Activated T-helper 2 cell treated with anti-CD3 and anti-CD28 coated beads, Interferon-gamma antibody, Interleukin-2, Interleukin-4, amounts not matched to agents 10 μg/mL and 5 μg/mL and 100 μg/mL, durations not matched to agents 14 hours and 24 hours and 36 hours (primary cell): ENCODE results near the gene GFY. TPM values are rescaled to one million over a fixed set of nuclear protein-coding genes. Genes with fewer than 3 reads are reported as not detected.

Source experiments
- DNase-seq: peaks from one replicate; pipeline ENCODE4 v3.0.0; 2021; ENCODE audit warnings: low spot score
- H3K27ac Mint-ChIP-seq: one replicate; pipeline ENCODE4 v1.8.0; 2021; ENCODE audit warnings: mixed read lengths
- H3K27me3 Mint-ChIP-seq: one replicate; pipeline ENCODE4 v1.8.0; 2021; ENCODE audit warnings: low read depth, mixed read lengths
- H3K36me3 Mint-ChIP-seq: one replicate; pipeline ENCODE4 v1.8.0; 2021; ENCODE audit warnings: low read depth, mixed read lengths
- H3K4me1 Mint-ChIP-seq: one replicate; pipeline ENCODE4 v1.8.0; 2021; ENCODE audit warnings: low read depth, mixed read lengths
- H3K4me3 Mint-ChIP-seq: one replicate; pipeline ENCODE4 v1.8.0; 2021; ENCODE audit warnings: low read depth, mild to moderate bottlenecking, moderate library complexity, mixed read lengths
- H3K9me3 Mint-ChIP-seq: one replicate; pipeline ENCODE4 v1.8.0; 2021; ENCODE audit warnings: mixed read lengths
- intact Hi-C: fragments of 100-400 bp; cut with micrococcal nuclease; formaldehyde crosslinking; loops from one replicate; pipeline ENCODE4 v1.15.1; 2023
- total RNA-seq: library from RNA; stranded (reverse); gene quantifications from 2 replicates; pipeline ENCODE4 v1.2.3, GENCODE V29; 2022

GFY gene
- total RNA-seq, 1 donor from 2014 or later: not detected

DNA sequence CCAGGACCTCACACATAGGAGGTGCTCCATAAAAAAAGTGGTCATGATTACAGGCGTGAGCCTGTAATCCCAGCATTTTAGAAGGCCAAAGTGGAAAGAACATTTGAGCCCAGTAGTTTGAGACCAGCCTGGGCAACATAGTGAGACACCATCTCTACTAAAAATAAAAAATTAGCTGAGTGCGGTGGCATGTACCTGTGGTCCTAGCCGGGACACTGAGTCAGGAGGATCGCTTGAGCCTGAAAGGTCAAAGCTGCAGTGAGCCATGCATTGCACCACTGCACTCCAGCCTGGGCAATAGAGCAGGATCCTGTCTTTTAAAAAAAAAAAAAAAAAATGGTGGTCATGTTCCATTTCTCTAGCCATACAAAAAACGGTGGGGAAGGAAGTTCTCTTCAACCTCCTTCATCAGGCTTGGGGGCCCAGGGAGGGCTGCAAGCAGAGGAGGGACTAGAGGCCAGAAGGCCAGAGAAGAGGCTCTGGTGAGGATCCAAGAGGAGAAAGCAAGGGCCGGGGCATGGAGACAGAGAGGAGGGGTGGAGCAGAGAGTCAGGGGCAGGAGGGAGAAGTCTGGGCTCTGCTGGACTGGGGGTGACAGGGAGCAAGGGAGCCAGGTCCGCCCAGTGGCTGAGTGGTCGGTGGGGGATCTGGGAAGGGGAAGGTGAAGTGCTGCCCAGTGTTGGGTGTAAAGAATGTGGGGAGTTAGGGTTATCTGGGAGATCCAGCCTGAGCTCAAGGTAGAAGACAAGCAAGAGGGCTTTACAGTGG lies 28.3 kb upstream of the GFY start:
- Mint-ChIP-seq H3K4me3 (no peak overlapping the region), H3K27me3 (peaks cover 10% of the 10 kb centered on the region), H3K36me3 (no peaks in the 10 kb centered on the region), H3K4me1 (peaks cover 18% of the 10 kb centered on the region), H3K27ac (no peak overlapping the region), H3K9me3 (no peaks in the 10 kb centered on the region)
- DNase-seq: no peak
- intact Hi-C loops: loop anchor here (1.0 kb wide), 1 partner anchor 22 kb away; no protein-coding TSS in a partner anchor

DNA sequence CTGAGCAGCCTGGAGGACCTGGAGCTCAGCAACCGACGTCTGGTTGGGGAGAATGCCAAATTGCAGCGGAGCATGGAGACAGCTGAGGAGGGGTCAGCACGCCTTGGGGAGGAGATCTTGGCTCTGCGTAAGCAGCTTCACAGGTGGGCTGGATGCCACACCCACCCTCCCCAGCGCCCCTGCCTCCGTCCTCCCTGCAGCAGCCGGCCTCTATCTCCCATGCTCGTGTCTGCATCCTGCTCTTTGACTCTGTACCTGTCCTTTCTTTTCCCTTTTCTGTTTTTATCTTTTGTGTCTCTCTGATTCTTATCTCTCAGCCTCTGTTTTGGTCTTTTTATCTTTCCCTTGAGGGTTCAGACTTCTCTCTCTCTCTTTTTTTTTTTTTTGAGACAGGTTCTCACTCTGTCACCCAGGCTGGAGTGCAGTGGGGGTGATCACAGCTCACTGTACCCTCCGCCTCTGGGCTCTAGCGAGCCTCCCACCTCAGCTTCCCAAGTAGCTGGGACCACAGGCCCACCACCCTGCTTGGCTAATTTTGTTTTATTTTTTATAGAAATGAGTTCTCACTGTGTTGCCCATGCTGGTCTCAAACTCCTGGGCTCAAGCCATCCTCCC lies 27.1 kb upstream of the GFY start:
- H3K9me3 Mint-ChIP-seq: no peaks in the 10 kb centered on the region
- intact Hi-C loops: no loop called here

DNA sequence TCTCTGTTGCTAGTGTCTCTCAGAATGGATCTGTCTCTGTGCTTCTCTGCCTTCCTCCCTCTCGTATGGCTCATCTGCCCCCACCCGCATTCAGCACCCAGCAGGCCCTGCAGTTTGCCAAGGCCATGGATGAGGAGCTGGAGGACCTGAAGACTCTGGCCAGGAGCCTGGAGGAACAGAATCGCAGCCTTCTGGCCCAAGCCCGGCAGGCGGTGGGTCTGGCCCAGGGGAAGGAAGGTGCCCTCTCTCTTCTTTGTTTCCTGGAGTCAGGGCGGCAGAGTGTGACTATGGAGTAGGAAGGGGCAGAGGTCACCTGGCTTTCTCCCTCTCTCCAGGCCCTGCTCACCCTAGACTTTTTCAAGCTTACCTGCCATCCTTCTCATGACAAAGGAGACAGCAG lies 26.3 kb upstream of the GFY start:
- intact Hi-C loops: no loop called here
- peaks cover 16% of the 10 kb centered on the region for H3K4me1 Mint-ChIP-seq
- H3K27me3 Mint-ChIP-seq: peaks cover 9% of the 10 kb centered on the region
- H3K36me3 Mint-ChIP-seq: no peaks in the 10 kb centered on the region
- H3K4me3 Mint-ChIP-seq: no peak overlapping the region
- H3K27ac Mint-ChIP-seq: no peak overlapping the region
- H3K9me3 Mint-ChIP-seq: no peaks in the 10 kb centered on the region
- no peak for DNase-seq

More for the DNA sequence above, 27.1 kb upstream of the GFY start:
- H3K36me3 Mint-ChIP-seq: no peaks in the 10 kb centered on the region
- no peak for DNase-seq
- peaks cover 16% of the 10 kb centered on the region for H3K4me1 Mint-ChIP-seq
- H3K4me3 Mint-ChIP-seq: no peak overlapping the region
- peaks cover 9% of the 10 kb centered on the region for H3K27me3 Mint-ChIP-seq
- H3K27ac Mint-ChIP-seq: no peak overlapping the region

DNA sequence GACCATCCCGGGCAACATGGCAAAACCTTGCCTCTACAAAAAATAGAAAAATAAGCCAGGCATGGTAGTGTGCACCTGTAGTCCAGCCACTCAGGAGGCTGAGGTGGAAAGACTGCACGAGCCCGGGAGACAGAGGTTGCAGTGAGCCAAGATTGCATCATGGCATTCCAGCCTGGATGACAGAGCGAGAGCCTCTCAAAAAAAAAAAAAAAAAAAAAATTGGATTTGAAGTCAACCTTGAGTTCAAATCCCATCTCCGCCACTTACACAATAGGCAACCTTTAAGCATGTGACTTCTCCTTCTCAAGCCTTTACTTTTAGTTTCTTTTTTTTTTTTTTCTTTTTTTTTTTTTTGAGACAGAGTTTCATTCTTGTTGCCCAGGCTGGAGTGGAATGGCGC lies 25.2 kb upstream of the GFY start:
- Mint-ChIP-seq H3K9me3 (no peaks in the 10 kb centered on the region), H3K4me1 (peaks cover 19% of the 10 kb centered on the region), H3K27ac (no peak overlapping the region), H3K4me3 (no peak overlapping the region), H3K36me3 (no peaks in the 10 kb centered on the region), H3K27me3 (peaks cover 9% of the 10 kb centered on the region)
- intact Hi-C loops: no loop called here
- no peak for DNase-seq

DNA sequence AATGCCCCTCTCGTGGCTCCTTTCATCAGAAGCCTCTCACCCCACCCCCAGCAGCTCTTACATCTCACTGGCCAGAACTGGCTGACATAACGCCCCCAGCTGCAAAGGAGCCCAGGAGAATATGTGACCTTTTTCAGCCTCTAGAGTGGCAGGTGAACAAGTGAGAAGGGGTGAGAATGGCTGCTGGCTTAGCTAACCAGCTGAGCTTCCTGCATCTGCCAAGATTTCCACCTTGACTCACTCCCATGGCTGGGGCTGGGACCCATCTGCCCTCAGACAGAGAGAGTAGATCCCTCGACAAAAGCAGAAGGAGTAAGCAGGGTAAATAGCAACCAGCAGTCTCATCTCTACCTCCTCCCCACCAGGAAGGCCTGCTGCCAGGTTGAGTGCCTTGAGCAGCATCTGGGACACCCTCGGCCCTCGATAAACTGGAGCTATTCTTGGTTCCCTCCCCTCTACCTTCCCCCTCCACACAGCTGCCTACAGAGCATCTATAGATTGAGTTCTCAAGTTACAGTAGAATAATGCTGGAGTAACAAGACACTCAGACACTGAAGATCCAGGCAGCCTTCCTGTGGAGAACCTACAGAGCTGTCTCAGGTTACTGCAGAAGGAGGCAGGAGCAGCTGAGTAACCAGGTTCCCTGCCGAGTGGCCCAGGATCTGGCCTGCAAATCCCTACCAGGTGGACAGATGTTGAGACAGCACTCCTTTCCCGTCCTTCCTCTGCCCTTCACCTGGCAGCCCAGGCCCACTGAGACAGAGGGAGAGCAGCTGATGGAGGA lies 21.6 kb upstream of the GFY start:
- no peak overlapping the region for H3K4me3 Mint-ChIP-seq
- H3K27me3 Mint-ChIP-seq: peaks cover 2% of the 10 kb centered on the region
- peaks cover 26% of the 10 kb centered on the region for H3K4me1 Mint-ChIP-seq
- DNase-seq: no peak
- H3K27ac Mint-ChIP-seq: no peak overlapping the region
- intact Hi-C loops: no loop called here
- no peaks in the 10 kb centered on the region for H3K9me3 Mint-ChIP-seq
- no peaks in the 10 kb centered on the region for H3K36me3 Mint-ChIP-seq

DNA sequence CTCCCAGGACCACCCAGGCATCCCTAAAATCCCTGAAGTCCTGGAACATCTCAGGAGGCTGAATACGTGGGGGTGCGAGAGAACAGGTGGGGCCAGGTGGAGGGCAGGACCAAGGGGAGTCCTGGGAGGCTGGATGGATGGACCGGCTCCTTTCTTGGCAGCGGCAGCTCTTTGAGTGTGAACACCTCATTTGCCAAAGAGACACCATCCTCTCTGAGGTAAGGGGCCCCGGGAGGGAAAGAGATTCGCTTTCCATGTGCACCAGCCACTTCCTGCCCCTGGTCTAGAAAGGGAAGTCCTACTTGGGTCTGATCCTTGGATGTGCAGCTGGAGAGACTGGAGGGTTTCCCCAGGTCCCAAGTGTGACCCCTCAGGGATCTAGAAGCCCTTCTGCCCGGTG lies 18.1 kb upstream of the GFY start:
- H3K36me3 Mint-ChIP-seq: no peaks in the 10 kb centered on the region
- no peaks in the 10 kb centered on the region for H3K9me3 Mint-ChIP-seq
- intact Hi-C loops: no loop called here

DNA sequence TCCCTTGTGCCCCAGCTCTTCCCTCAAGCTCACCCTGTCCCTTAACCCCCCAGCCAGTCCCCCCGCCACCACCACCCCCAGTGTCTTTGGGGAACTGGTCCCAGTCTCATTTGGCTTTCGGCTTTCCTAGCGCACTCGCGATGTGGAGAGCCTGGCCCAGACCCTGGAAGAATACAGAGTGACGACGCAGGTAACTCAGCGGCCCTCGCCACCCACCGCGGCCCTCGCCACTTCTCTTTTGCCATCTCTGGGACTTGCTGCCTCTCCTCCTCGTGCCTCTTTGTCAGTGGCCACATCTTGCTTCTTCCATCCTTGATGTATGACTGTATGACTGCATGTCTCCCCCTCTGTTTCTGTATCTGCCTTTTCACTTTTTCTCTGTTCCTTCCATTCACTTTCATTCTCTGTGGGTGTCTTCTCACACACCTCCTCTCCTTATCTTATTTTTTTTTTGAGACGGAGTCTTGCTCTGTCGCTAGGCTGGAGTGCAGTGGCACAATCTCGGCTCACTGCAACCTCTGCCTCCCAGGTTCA lies 17.6 kb upstream of the GFY start:
- no peak for DNase-seq
- Mint-ChIP-seq H3K9me3 (no peaks in the 10 kb centered on the region), H3K27ac (no peak overlapping the region), H3K27me3 (no peaks in the 10 kb centered on the region), H3K4me1 (peaks cover 51% of the 10 kb centered on the region), H3K4me3 (no peak overlapping the region), H3K36me3 (no peaks in the 10 kb centered on the region)
- intact Hi-C loops: no loop called here

More for the DNA sequence above, 18.1 kb upstream of the GFY start:
- H3K27ac Mint-ChIP-seq: no peak overlapping the region
- peaks cover 49% of the 10 kb centered on the region for H3K4me1 Mint-ChIP-seq
- no peaks in the 10 kb centered on the region for H3K27me3 Mint-ChIP-seq
- no peak for DNase-seq
- H3K4me3 Mint-ChIP-seq: no peak overlapping the region

DNA sequence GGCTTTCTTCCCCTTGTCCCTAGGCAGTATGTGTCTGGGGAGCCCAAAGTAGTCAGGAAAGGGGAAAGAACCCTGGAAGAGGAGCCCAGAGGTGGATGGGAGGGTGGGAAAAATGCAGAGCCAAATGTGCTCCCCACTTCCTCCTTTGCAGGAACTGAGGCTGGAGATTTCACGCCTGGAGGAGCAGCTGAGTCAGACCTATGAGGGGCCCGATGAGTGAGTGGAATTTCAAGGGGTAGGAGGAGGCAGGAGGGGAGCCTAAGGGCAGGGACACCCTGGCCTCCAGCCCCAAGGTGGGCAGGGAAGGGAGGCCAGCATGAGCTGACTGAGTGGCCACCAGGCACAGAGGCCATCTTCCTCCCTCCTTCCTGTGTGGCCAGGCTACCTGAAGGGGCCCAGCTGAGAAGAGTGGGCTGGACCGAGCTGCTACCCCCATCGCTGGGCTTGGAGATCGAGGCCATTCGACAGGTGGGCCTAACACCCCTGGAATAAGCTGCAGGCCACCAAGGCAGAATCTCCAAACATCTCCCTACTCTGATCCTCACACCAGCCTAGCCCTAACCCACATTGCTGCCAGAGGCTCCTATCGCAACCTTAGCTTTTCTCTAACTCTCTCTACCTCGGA lies 16.3 kb upstream of the GFY start:
- DNase-seq: no peak
- peaks cover 51% of the 10 kb centered on the region for H3K4me1 Mint-ChIP-seq

DNA sequence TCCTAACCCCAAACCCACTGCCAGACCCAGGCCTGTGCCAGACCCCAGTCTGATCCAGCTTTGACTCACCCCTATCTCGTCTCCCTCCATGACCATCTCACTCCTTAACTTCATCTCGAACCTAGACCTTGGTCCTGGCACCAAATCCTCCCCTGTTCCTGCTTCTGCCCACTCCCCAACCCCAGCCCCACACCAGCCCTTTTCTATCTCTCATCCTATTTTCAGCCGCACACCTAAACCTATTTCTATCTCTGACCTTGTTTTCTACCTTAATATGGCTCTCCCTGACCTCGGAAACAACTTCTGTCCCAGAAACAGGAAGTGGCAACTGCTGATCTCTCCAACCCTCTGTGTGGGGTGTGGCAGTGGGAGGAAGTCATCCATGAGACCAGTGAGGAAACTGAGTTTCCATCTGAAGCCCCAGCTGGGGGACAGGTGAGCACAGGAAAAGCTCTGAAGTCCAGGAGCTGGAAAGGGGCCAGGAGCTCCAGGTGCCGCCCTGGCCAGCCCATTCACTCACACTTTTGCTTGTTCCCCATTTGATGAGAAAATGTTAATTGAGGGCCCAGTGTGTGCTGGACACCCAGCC lies 15.7 kb upstream of the GFY start:
- no peaks in the 10 kb centered on the region for H3K36me3 Mint-ChIP-seq
- H3K27me3 Mint-ChIP-seq: no peaks in the 10 kb centered on the region
- intact Hi-C loops: no loop called here
- H3K27ac Mint-ChIP-seq: peak overlapping the region; percentile 78
- no peak for DNase-seq
- peaks cover 51% of the 10 kb centered on the region for H3K4me1 Mint-ChIP-seq
- peak overlapping the region; percentile 47 for H3K4me3 Mint-ChIP-seq
- no peaks in the 10 kb centered on the region for H3K9me3 Mint-ChIP-seq

More for the DNA sequence above, 16.3 kb upstream of the GFY start:
- intact Hi-C loops: no loop called here
- Mint-ChIP-seq H3K4me3 (peak overlapping the region; percentile 47), H3K9me3 (no peaks in the 10 kb centered on the region), H3K36me3 (no peaks in the 10 kb centered on the region), H3K27ac (peak overlapping the region; percentile 78), H3K27me3 (no peaks in the 10 kb centered on the region)

DNA sequence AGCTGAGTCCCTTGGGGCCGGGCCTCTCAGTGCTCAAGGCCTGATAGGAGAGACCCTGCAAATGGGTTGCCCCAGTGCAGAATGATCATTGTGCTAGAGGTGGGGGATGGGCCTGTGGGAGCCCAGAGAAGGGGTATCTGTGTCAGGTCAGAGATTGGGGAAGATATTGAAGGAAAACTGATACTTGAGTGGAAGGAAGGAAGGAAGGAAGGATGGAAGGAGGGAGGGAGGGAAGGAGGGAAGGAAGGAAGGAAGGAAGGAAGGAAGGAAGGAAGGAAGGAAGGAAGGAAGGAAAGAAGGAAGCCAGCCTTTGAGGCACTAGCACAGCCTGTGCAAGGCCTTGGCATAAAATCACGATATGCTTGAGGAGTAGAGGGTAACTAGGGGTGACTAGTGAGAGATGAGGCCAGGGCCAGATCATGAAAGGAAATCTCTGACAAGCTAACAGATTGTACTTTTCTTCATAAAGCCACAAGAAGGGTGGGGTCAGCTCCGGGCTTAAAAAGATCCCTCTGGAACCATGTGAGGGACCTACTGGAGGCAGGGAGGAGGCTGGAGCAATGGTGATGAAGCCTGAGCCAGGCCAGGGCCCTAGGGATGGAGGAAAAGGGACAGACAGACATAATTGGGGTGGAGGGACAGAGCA lies 13.4 kb upstream of the GFY start:
- Mint-ChIP-seq H3K27ac (no peak overlapping the region), H3K27me3 (peaks cover 2% of the 10 kb centered on the region), H3K4me3 (no peak overlapping the region), H3K9me3 (no peaks in the 10 kb centered on the region), H3K36me3 (no peaks in the 10 kb centered on the region), H3K4me1 (peaks cover 48% of the 10 kb centered on the region)
- DNase-seq: no peak
- intact Hi-C loops: no loop called here

DNA sequence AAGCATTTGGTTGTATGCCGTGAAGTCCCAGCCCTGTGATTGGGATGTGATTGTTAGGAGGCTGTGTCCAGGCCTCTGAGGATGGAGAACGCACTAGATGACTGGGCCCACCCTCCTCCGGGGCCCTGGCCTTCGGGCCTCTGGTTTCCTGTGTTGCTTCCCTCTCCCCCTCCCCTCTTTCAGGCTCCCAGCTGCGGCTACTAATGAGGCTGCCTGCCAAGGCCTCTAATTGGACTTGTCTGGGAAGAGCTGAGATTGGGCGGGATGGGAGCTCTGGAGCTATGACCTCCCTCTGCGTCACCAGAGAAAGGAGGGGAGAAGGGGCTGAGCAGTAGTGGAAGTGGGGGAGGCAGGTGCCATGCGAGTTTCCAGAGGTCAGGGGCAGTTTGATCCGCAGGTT lies 11.8 kb upstream of the GFY start:
- Mint-ChIP-seq H3K36me3 (no peaks in the 10 kb centered on the region), H3K4me1 (peaks cover 37% of the 10 kb centered on the region), H3K9me3 (no peaks in the 10 kb centered on the region), H3K4me3 (no peak overlapping the region), H3K27me3 (peaks cover 10% of the 10 kb centered on the region), H3K27ac (no peak overlapping the region)
- no peak for DNase-seq
- intact Hi-C loops: no loop called here

DNA sequence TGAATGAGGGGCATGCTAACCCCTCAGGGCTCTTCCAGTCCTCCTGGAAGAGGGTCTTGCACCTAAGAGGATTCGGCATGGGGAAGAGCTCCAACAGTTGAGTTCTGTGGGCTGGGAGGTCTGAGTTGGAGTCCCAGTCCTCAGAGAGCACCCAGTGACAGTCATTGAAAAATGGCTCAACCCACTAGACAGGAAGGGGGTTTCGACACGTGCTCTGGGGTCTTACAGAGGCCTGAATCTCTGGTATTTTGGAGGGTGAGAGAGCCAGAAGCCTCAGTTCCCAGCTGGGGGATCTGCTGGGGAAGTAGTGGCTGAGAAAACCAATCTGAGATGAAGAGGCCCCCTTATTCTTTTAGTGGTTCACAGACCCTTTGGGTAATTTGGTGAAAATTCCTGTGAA lies 10.9 kb upstream of the GFY start:
- H3K9me3 Mint-ChIP-seq: no peaks in the 10 kb centered on the region

More for the DNA sequence above, 10.9 kb upstream of the GFY start:
- H3K36me3 Mint-ChIP-seq: no peaks in the 10 kb centered on the region
- intact Hi-C loops: no loop called here
- no peak overlapping the region for H3K27ac Mint-ChIP-seq
- no peak overlapping the region for H3K4me3 Mint-ChIP-seq
- H3K4me1 Mint-ChIP-seq: peaks cover 29% of the 10 kb centered on the region
- peaks cover 18% of the 10 kb centered on the region for H3K27me3 Mint-ChIP-seq
- DNase-seq: no peak
